Daoy (cell line): Measurements from ENCODE around the gene YIPF2. TPM values are rescaled to one million over a fixed set of nuclear protein-coding genes. Genes with fewer than 3 reads are reported as not detected.
"Not testable (repeated sequence)": the region's sequence is repeated elsewhere in the genome, so short reads cannot be mapped to it uniquely, and the experiment has no call there.

Source experiments
- DNase-seq: peaks from one replicate; pipeline ENCODE4 v3.0.0-alpha.2; 2015; ENCODE audit warnings: low read depth
- total RNA-seq: library from RNA; depleted of rRNA; stranded (reverse); fragments of >200 nt; shearing (Covaris generic); gene quantifications from 2 replicates; pipeline ENCODE4 v1.2.3, GENCODE V29; 2014; rRNA removed

The YIPF2 gene
- 69.8 and 92.6 TPM in 2 replicates for total RNA-seq

DNA sequence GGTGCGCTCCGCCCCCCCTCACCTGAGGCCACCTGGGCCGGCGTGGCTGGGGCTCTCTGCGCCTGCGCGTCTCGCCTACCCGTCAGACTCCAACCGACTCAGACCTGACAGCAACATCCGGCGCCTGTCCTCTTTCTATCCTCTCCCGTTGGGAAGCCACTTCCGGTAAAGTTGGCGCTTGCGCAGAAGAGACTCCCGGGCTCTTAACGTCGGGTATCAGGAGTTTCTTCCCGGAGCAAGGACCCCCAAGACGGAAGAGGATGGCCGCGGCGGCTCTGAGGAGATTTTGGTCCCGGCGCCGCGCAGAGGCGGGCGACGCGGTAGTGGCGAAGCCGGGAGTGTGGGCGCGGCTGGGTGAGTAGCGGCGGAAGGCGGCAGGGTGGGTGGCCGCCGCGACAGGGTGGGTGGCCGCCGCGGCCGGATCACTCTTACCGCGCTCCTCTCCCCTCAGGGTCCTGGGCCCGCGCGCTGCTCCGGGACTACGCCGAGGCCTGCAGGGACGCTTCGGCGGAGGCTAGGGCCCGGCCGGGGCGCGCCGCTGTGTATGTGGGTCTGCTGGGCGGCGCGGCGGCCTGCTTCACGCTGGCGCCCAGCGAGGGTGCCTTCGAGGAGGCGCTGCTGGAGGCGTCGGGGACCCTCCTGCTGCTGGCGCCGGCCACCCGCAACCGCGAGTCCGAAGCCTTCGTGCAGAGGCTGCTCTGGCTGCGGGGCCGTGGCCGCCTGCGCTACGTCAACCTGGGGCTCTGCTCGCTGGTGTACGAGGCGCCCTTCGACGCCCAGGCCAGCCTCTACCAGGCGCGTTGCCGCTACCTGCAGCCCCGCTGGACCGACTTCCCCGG, at the start of gene YIPF2, which contains the start of gene TIMM29:
Gene YIPF2, minus strand, starts transcription at position 77 of the 839 bp plus-strand sequence. CDS start 229 bp downstream, outside the sequence.
Gene TIMM29, plus strand, starts transcription at position 249 of the 839 bp plus-strand sequence. Its CDS starts 12 bp downstream, at position 261.
- DNase-seq, result peak; percentile 98

- no peak for DNase-seq
Observed at GRCh38 chr19:10977742-10978092, 49.3 kb upstream of the YIPF2 start.

DNA sequence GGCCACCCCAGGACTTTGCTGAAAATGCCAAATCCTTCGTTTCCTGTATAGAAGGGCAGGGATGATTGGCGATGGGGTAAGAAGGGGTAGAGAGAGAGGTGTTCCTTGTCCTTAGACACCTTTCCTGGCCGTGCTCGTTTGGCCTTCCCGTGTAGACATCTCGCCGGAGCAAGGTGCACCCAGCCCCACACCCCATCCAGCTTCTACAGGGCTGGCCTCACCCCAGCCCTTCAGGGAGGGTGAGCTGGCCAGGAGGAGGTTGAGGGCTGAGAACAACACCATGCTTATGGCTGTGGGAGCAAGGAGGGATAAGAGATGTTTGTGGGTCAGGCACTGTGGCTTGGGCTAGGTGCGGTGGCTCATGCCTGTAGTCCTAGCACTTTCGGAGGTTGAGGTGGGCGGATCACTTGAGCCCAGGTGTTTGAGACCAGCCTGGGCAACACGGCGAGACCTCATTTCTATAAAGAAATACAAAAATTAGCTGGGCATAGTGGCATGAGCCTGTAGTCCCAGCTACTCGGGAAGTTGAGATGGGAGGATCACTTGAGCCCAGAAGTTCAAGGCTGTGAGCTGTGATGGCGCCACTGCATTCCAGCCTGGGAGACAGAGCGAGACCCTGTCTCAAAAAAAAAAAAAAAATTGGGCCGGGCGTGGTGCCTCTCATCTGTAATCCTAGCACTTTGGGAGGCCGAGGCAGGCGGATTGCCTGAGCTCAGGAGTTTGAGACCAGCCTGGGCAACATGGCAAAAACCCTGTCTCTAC, 47.9 kb upstream of the YIPF2 start:
- no peak for DNase-seq

DNA sequence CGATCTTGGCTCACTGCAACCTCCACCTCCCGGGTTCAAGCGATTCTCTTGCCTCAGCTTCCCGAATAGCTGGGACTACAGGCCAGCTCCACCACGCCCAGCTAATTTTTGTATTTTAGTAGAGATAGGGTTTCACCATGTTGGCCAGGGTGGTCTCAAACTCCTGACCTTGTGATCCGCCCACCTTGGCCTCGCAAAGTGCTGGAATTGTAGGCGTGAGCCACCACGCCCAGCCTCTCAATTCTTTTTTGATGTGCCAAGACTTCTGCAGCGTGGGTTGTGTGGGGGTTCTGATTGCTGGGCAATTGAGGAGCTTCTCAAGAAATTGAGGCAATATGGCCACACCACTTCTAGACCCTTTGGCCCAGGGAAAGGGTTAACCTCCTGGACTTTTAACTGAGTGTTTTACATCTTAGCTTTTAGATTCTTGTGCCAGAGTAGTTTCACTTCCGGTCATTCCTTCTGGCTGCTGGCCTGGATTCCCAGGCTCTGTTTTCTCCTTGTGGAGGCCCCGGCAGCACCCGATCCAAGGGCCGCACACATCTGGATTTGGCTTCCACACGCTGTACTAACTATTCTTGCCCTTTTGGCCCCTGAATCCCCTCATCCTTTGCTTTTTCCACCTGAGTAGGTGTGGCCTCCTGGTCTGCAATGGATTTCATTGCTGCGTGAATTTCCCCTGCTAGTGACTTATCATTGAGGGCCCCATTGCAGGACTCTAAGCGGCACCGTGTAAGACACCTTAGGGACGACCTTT, 47.1 kb upstream of the YIPF2 start:
- no peak for DNase-seq

DNA sequence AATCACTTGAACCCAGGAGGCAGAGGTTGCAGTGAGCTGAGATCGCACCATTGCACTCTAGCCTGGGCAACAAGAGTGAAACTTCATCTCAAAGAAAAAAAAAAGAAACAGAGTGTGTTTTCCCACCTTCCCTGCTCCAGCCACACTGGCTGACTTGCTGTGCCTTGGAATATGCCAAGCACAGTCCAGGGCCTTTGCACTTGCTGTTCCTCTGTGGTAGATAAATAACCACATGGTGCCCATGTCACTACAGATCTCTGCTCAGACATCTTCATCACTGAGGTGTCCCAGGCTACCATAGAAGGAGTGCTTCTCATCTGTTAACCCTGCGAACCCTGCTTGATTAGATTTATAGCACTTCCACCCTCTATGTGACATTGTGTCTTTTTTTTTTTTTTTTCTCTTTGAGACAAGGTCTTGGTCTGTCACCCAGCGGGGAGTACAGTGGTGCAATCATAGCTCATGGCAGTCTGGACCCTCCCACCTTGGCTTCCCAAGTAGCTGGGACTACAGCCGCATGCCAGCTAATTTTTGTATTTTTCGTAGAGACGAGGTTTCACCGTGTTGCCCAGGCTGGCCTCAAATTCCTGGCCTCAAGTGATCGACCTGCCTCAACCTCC, 42.8 kb upstream of the YIPF2 start:
- no peak for DNase-seq

GRCh38 chr19:10968527-10969135, 40.2 kb upstream of the YIPF2 start:
- no peak for DNase-seq

DNA sequence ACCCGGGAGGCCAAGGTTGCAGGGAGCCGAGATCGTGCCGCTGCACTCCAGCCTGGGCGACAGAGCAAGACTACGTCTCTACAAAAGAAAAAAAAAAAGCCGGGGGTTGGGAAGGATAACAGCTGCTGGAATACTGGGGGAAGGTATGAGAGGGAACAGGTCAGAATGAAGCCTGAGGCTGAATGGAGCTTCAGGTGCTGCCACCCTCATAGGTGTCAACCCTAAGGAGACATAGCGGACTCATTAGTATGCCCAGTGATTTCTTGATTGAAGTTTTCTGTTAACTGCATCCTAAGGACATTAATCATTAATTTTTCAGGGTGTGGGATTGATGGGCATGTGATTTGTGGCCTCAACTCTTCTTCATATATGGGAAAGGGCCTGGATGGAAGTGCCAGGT, 38.4 kb upstream of the YIPF2 start:
- DNase-seq, result no peak

DNA sequence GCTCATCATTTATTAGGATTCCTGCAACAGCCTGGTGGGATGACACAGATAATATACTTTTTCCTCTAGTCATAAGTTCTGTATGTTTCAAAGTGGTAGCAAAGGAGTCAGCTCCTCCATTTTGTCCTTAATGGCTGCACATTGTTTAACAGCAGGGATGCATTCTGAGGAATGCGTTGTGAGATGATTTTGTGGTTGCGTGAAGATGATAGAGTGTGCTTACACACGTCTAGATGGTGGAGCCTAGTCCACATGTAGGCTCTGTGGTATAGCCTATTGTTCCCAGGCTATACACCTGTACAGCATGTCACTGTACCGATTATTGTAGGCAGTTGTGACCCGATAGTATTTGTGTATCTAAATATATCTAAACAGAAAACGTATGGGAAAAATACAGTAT, 37.0 kb upstream of the YIPF2 start:
- DNase-seq, result no peak

DNA sequence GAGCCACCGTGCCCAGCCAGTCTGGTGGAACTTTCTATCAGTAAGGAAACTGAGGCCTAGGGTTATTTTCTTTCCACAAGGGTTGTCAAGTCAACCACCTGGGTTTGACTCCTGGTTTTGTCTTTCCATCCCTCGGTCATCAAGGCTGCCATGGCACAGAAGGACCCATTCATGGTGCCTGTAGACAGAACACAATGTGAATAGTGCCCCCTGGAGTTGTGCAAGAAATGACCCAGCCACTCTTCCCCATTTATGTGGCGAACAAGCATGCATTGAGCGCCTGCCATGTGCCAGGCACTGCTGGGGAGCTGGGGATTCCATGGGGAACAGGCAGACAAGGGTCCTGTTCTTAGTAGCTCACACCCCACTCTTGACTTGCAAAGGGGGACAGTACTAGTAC, 36.5 kb upstream of the YIPF2 start:
- DNase-seq, result no peak

GRCh38 chr19:10963865-10964264, 35.4 kb upstream of the YIPF2 start:
- no peak for DNase-seq

DNA sequence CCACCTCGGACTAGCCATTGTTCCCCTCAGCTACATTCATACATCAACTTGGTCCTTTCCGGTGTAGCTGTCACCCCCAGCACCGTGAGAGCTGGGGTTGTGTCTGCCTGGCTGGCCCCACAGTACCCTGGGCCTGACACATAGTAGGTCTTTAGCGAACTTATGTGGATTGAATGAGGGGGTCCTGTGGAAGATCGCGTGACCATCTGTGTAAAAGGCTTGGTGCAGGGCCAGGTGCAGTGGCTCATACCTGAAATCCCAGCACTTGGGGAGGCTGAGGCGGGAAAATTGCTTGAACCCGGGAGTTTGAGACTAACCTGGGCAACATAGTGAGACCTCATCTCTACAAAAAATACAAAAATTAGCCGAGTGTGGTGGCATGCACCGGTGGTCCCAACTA, 34.4 kb upstream of the YIPF2 start:
- no peak for DNase-seq

- peak; percentile 50 for DNase-seq
Observed at GRCh38 chr19:10961073-10961860, 32.8 kb upstream of the YIPF2 start.

GRCh38 chr19:10960314-10961072, 32.1 kb upstream of the YIPF2 start, which contains the start of gene SMARCA4:
TSS of gene SMARCA4 (plus strand) at chr19:10961030. CDS start at chr19:10984152, 23,122 bp downstream.
- peak; percentile 99 for DNase-seq

- DNase-seq, result not testable (repeated sequence)
Observed at GRCh38 chr19:10959277-10959968, 31.0 kb upstream of the YIPF2 start.

GRCh38 chr19:10952809-10953208, 24.4 kb upstream of the YIPF2 start:
- DNase-seq, result no peak

DNA sequence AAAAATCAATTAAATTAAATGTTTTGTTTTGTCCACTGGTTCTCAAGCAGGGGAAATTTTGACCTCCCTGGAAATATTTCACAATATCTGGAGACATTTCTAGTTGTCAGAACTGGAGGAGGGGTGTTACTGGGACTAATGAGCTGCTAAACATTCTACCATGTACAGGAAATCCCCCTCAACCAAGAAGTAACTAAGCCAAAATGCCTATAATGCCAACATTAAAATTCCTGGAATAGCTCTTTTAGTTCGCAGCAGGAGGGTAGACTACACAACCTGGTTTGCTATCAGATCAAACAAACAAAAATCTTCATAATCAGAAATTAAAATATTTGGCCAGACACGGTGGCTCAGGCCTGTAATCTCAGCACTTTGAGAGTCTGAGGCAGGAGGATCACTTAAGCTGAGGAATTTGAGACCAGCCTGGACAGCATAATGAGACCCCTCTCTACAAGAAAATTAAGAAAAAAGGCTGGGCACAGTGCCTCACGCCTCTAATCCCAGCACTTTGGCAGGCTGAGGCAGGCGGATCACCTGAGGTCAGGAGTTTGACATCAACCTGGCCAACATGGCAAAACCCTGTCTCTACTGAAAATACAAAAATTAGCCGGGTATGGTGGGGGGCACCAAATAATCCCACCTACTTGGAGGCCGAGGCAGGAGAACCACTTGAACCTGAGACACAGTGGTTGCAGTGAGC, 18.7 kb upstream of the YIPF2 start:
- peak; percentile 68 for DNase-seq

DNA sequence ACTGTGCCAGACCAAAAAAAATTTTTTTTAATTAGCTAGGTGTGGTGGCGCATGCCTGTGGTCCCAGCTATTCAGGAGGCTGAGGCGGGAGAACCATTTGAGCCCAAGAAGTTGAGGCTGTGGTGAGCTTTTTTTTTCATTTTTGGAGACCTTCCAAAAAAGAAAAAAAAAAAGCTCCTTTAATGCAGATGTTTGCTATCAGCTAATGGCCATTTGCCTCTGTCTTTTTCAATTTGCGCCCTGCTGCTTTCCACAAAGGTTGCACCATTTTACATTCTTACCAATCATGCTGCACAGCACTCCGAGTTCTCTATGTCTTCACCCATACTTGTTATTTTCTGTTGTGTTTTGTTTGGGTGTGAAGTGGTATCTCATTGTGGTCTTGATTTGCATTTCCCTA, 16.8 kb upstream of the YIPF2 start:
- DNase-seq, result no peak

DNA sequence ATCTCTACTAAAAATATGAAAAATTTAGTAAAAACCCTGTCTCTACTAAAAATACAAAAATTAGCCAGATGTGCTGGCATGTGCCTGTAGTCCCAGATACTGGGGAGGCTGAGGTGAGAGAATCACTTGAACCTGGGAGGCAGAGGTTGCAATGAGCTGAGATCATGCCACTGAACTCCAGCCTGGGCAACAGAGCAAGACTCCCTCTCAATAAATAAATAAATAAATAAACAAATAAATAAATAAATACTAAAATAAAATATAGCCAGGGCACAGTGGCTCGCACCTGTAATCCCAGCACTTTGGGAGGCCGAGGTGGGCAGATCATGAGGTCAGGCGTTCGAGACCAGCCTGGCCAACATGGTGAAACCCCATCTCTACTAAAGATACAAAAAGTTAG, 15.0 kb upstream of the YIPF2 start:
- not testable (repeated sequence) for DNase-seq
